Measurements from ENCODE around the gene TMEM79. TPM values are rescaled to one million over a fixed set of nuclear protein-coding genes. Genes with fewer than 3 reads are reported as not detected.

TMEM79 gene
- total RNA-seq, 1 donor from 2014 or later = 3.9 TPM

- no peak for DNase-seq (ENCODE audit: low read depth)
- no peak for TF ChIP-seq CTCF (conservative IDR thresholded peaks at IDR 0.05; ENCODE audit: low read depth, low read length)
- no peak overlapping the region for H3K4me3 ChIP-seq (ENCODE audit: low read depth, low read length)
Measured at GRCh38 chr1:156244126-156244525, 40.0 kb upstream of the TMEM79 start.

- no peak overlapping the region for H3K4me3 ChIP-seq (ENCODE audit: low read depth, low read length)
- no peak for DNase-seq (ENCODE audit: low read depth)
- TF ChIP-seq CTCF (conservative IDR thresholded peaks at IDR 0.05; ENCODE audit: low read depth, low read length) = no peak
Measured at GRCh38 chr1:156244712-156245111, 39.4 kb upstream of the TMEM79 start.

GRCh38 chr1:156245451-156246232 lies 38.5 kb upstream of the TMEM79 start:
- peak overlapping the region; percentile 35 for H3K4me3 ChIP-seq (ENCODE audit: low read depth, low read length)
- no peak for DNase-seq (ENCODE audit: low read depth)
- TF ChIP-seq CTCF (conservative IDR thresholded peaks at IDR 0.05; ENCODE audit: low read depth, low read length) = no peak

GRCh38 chr1:156246241-156246780 lies 37.8 kb upstream of the TMEM79 start:
- no peak for DNase-seq (ENCODE audit: low read depth)
- no peak overlapping the region for H3K4me3 ChIP-seq (ENCODE audit: low read depth, low read length)
- no peak for TF ChIP-seq CTCF (conservative IDR thresholded peaks at IDR 0.05; ENCODE audit: low read depth, low read length)

- TF ChIP-seq CTCF (conservative IDR thresholded peaks at IDR 0.05; ENCODE audit: low read depth, low read length) = no peak
- H3K4me3 ChIP-seq (ENCODE audit: low read depth, low read length) = no peak overlapping the region
- no peak for DNase-seq (ENCODE audit: low read depth)
Measured at GRCh38 chr1:156246781-156247459, 37.2 kb upstream of the TMEM79 start.

- DNase-seq (ENCODE audit: low read depth) = no peak
- no peak within 1 kb of the TSS for H3K4me3 ChIP-seq (ENCODE audit: low read depth, low read length)
- TF ChIP-seq CTCF (conservative IDR thresholded peaks at IDR 0.05; ENCODE audit: low read depth, low read length) = no peak
Measured at GRCh38 chr1:156247460-156248322, 36.4 kb upstream of the TMEM79 start, which contains the start of gene PAQR6. PAQR6 (minus strand) TSS chr1:156248056; CDS start chr1:156246731, 1,325 bp downstream.
